ENCODE results near the gene ADTRP.

GRCh38 chr6:11791354-11792107 is 12.9 kb upstream of the ADTRP start:
- TF ChIP-seq CTCF (IDR thresholded peaks at IDR 0.05 in 8 of 11, conservative IDR thresholded peaks at IDR 0.05 in 3 of 11) = no peak
- no peak for TF ChIP-seq POLR2A (IDR thresholded peaks at IDR 0.05)
- no peak for TF ChIP-seq POLR2AphosphoS5 (IDR thresholded peaks at IDR 0.05)
